ENCODE data around the gene CDH23.
A peak's percentile ranks its signal among the peaks of the same experiment; 100 is the strongest.

Gene CDH23

GRCh38 chr10:71856619-71857018 lies 459.9 kb downstream of the CDH23 start:
- no peak for DNase-seq (ENCODE audit: low spot score)

GRCh38 chr10:71857934-71858890 lies 461.5 kb downstream of the CDH23 start:
- no peak for DNase-seq (ENCODE audit: low spot score)

- peak; percentile 86 for DNase-seq (ENCODE audit: low spot score)
These were observed 463.7 kb downstream of the CDH23 start for GRCh38 chr10:71860243-71861029.

GRCh38 chr10:71863203-71863602 lies 466.5 kb downstream of the CDH23 start:
- no peak for DNase-seq (ENCODE audit: low spot score)

GRCh38 chr10:71864911-71865361 lies 468.2 kb downstream of the CDH23 start:
- DNase-seq (ENCODE audit: low spot score), result no peak

All from LoVo (cell line).